Gastroesophageal sphincter (tissue), 3 donors: ENCODE data around the gene LHX8.

Experiments used
- POLR2A ChIP-seq, 2 donors: fragments of 450-650 bp; IDR thresholded peaks; one replicate each; pipeline ENCODE4 v1.6.1; 2017; ENCODE audit warnings: antibody characterized with exemption in 2 of 2, mild to moderate bottlenecking in 2 of 2, moderate library complexity in 1 of 2
- TF ChIP-seq, protein P1 (sequence below), 4 experiments: fragments of 200-600 bp in 2 of 4; fragments of 450-650 bp in 2 of 4; sonication (generic) in 1 of 4; IDR thresholded peaks; one replicate each; pipeline ENCODE4 v1.5.1; 2017 to 2019; ENCODE audit warnings: antibody characterized with exemption in 4 of 4, mild to moderate bottlenecking in 2 of 4, moderate library complexity in 2 of 4

DNA sequence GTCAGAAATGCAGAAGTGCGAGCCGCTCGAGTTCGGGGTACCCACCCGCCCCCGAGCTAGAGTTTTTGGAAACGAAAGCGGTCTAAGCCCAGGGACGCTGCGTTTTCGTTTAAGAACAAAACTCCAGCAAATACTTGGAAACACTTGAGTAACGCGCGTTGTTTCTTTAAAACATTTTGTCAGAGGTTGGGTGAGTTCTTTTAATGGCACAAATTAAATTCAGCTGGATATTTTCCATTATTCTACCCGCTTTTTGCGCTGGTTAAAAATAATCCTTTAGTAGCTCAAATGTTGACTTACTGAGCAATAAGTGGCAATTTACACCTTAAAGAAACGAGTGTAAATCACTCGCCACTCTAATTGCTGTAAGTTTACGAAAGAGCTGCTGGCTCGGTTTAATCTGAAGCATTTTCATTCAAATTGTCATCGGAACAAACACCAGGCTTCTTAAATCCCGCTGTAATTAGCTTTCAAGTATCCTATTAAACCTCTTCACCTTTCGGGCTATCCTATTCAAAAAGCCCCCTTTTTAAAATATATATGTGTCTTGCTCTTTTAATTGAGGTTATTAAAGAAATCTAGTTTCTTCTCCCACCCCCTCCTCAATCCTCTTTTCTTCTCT is 1.5 kb downstream of the LHX8 start:
- TF ChIP-seq, protein P1, sequence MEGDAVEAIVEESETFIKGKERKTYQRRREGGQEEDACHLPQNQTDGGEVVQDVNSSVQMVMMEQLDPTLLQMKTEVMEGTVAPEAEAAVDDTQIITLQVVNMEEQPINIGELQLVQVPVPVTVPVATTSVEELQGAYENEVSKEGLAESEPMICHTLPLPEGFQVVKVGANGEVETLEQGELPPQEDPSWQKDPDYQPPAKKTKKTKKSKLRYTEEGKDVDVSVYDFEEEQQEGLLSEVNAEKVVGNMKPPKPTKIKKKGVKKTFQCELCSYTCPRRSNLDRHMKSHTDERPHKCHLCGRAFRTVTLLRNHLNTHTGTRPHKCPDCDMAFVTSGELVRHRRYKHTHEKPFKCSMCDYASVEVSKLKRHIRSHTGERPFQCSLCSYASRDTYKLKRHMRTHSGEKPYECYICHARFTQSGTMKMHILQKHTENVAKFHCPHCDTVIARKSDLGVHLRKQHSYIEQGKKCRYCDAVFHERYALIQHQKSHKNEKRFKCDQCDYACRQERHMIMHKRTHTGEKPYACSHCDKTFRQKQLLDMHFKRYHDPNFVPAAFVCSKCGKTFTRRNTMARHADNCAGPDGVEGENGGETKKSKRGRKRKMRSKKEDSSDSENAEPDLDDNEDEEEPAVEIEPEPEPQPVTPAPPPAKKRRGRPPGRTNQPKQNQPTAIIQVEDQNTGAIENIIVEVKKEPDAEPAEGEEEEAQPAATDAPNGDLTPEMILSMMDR (IDR thresholded peaks at IDR 0.05), result no peak
- no peak for TF ChIP-seq POLR2A (IDR thresholded peaks at IDR 0.05)
